Vagina (tissue), 2 donors: Measurements from ENCODE around the gene KDM3A. TPM values are rescaled to one million over a fixed set of nuclear protein-coding genes. Genes with fewer than 3 reads are reported as not detected.

Experiments used
- DNase-seq, 2 donors: peaks; one replicate each; pipeline ENCODE4 v3.0.0-alpha.2; 2017; ENCODE audit errors: extremely low spot score in 2 of 2
- H3K27ac ChIP-seq: fragments of 200-600 bp; sonication (generic); one replicate; pipeline ENCODE4 v1.5.1; 2019
- H3K27me3 ChIP-seq: fragments of 200-600 bp; sonication (generic); one replicate; pipeline ENCODE4 v1.5.1; 2019
- H3K36me3 ChIP-seq, 2 donors: fragments of 200-600 bp; sonication (generic); one replicate each; pipeline ENCODE4 v1.5.1; 2017 to 2019
- H3K4me1 ChIP-seq: fragments of 200-600 bp; sonication (generic); one replicate; pipeline ENCODE4 v1.5.1; 2019
- H3K4me3 ChIP-seq, 2 donors: fragments of 200-600 bp; sonication (generic); 1 replicate in 1 of 2; 2 replicates in 1 of 2; pipeline ENCODE4 v1.5.1; 2016 to 2019
- H3K9me3 ChIP-seq: fragments of 200-600 bp; sonication (generic); one replicate; pipeline ENCODE4 v1.5.1; 2019
- CTCF ChIP-seq, 3 experiments: fragments of 450-650 bp in 2 of 3; fragments of 200-600 bp in 1 of 3; sonication (generic) in 1 of 3; IDR thresholded peaks; one replicate each; pipeline ENCODE4 v1.5.1; 2017 to 2019; ENCODE audit warnings: antibody characterized with exemption in 3 of 3, mild to moderate bottlenecking in 2 of 3, moderate library complexity in 2 of 3
- POLR2A ChIP-seq, 2 donors: fragments of 450-650 bp; IDR thresholded peaks; one replicate each; pipeline ENCODE4 v1.6.1; 2017; ENCODE audit warnings: antibody characterized with exemption in 2 of 2, mild to moderate bottlenecking in 2 of 2, moderate library complexity in 2 of 2
- POLR2AphosphoS5 ChIP-seq, 2 donors: sonication (generic); formaldehyde crosslinking; IDR thresholded peaks; one replicate each; pipeline ENCODE4 v1.9.0; 2017; ENCODE audit warnings: antibody characterized with exemption in 2 of 2, mild to moderate bottlenecking in 2 of 2, low read depth in 1 of 2; ENCODE audit not compliant: insufficient read depth in 1 of 2
- intact Hi-C: fragments of 100-400 bp; cut with DNase I; formaldehyde crosslinking; loops from one replicate; pipeline ENCODE4 v1.15.1; 2023
- total RNA-seq: library from RNA; depleted of rRNA; stranded (reverse); fragments of >200 nt; gene quantifications from one replicate; pipeline ENCODE4 v1.2.3, GENCODE V29; 2016

The KDM3A gene
- total RNA-seq, 1 donor from 2014 or later = 38.3 TPM

GRCh38 chr2:86396291-86396785 lies 44.8 kb upstream of the KDM3A start:
- no peak overlapping the region for H3K4me3 ChIP-seq
- no peaks in the 10 kb centered on the region for H3K4me1 ChIP-seq
- intact Hi-C loops = no loop called here
- no peaks in the 10 kb centered on the region for H3K36me3 ChIP-seq
- no peak overlapping the region for H3K27ac ChIP-seq
- TF ChIP-seq POLR2A (IDR thresholded peaks at IDR 0.05) (no peak), CTCF (IDR thresholded peaks at IDR 0.05) (peak in 2 of 3 experiments; percentile 7 to 19)
- DNase-seq = no peak
- H3K9me3 ChIP-seq = no peaks in the 10 kb centered on the region
- no peaks in the 10 kb centered on the region for H3K27me3 ChIP-seq

DNA sequence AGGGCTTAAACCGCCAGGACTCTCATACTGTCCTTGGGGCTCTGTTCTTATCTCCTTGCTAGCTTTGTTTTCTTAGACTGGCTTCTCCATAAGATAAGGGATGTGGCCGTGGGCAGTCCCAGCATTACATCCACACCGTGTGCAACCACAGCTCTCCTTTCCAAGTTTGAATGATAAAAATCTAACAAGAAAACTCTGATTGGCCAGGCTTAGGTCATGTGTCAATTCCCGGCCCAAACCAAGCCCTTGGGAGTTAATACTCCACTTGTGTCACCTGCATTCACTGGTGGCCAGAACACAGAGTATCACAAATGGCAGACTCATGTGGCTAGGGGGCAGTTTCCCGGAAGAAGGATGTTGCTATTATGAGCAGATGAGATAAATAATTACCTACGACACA lies 43.2 kb upstream of the KDM3A start:
- DNase-seq = no peak
- Histone ChIP-seq H3K27me3 (no peaks in the 10 kb centered on the region), H3K36me3 (no peaks in the 10 kb centered on the region), H3K9me3 (no peaks in the 10 kb centered on the region), H3K27ac (no peak overlapping the region), H3K4me1 (no peaks in the 10 kb centered on the region), H3K4me3 (no peak overlapping the region)
- TF ChIP-seq CTCF (IDR thresholded peaks at IDR 0.05) (no peak), POLR2AphosphoS5 (IDR thresholded peaks at IDR 0.05; ENCODE audit: insufficient read depth in 1 of 2, low read depth in 1 of 2) (no peak), POLR2A (IDR thresholded peaks at IDR 0.05) (no peak)
- intact Hi-C loops = no loop called here

- DNase-seq = no peak
- TF ChIP-seq CTCF (IDR thresholded peaks at IDR 0.05) = no peak
- TF ChIP-seq POLR2AphosphoS5 (IDR thresholded peaks at IDR 0.05; ENCODE audit: insufficient read depth in 1 of 2, low read depth in 1 of 2) = no peak
- TF ChIP-seq POLR2A (IDR thresholded peaks at IDR 0.05) = no peak
- Histone ChIP-seq H3K27ac (no peak overlapping the region), H3K4me3 (no peak overlapping the region), H3K27me3 (no peaks in the 10 kb centered on the region), H3K9me3 (no peaks in the 10 kb centered on the region), H3K36me3 (no peaks in the 10 kb centered on the region), H3K4me1 (no peaks in the 10 kb centered on the region)
- intact Hi-C loops = no loop called here
Observed at GRCh38 chr2:86398500-86399474, 42.4 kb upstream of the KDM3A start.

DNA sequence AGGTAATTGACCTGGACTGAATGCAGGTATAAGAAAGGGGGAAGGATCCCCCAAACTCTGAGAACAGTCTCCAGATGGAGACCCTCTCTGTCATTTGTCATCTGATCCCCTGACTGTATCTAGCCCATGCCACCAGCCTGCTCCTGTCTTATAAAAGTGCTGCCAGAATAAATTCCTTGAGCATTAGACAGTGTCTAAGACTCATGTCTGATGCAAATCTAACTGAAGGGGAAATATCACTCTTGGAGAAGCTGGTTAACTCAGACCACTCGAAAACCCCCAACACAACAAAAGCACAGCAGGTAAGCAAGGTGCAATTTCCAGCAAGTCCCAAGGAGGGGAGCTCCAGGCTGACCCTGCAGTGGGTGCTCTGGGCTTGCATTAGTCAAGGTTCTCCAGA lies 40.9 kb upstream of the KDM3A start:
- no peak for DNase-seq
- Histone ChIP-seq H3K27me3 (no peaks in the 10 kb centered on the region), H3K9me3 (no peaks in the 10 kb centered on the region), H3K4me3 (no peak overlapping the region), H3K36me3 (no peaks in the 10 kb centered on the region), H3K27ac (no peak overlapping the region), H3K4me1 (no peaks in the 10 kb centered on the region)
- intact Hi-C loops = no loop called here
- no peak for TF ChIP-seq POLR2AphosphoS5 (IDR thresholded peaks at IDR 0.05; ENCODE audit: insufficient read depth in 1 of 2, low read depth in 1 of 2)
- no peak for TF ChIP-seq POLR2A (IDR thresholded peaks at IDR 0.05)
- TF ChIP-seq CTCF (IDR thresholded peaks at IDR 0.05) = no peak

DNA sequence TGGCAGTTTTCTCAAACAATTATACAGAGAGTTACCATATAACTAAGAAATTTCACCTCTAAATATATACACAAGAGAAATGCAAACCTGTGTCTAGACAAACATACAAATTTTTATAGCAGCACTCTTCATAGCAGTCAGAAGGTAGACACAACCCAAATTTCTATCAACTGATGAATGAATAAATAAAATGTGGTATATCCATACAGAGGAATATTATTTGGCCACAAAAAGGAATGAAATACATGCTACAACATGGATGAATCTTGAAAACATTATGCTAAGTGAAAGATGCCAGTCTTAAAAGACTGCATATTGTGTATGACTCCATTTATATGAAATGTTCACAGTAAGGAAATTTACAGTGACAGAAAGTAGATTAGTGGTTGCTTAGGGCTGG lies 30.6 kb upstream of the KDM3A start:
- intact Hi-C loops = no loop called here
- no peaks in the 10 kb centered on the region for H3K9me3 ChIP-seq
- no peak for TF ChIP-seq POLR2A (IDR thresholded peaks at IDR 0.05)
- TF ChIP-seq POLR2AphosphoS5 (IDR thresholded peaks at IDR 0.05; ENCODE audit: insufficient read depth in 1 of 2, low read depth in 1 of 2) = no peak
- no peaks in the 10 kb centered on the region for H3K27me3 ChIP-seq
- H3K36me3 ChIP-seq = no peaks in the 10 kb centered on the region
- no peak for DNase-seq
- H3K27ac ChIP-seq = no peak overlapping the region
- peaks cover 12% of the 10 kb centered on the region for H3K4me1 ChIP-seq
- H3K4me3 ChIP-seq = no peak overlapping the region
